Testis (tissue), 5 donors: ENCODE results near the gene TCIRG1. TPM values are rescaled to one million over a fixed set of nuclear protein-coding genes. Genes with fewer than 3 reads are reported as not detected.
"Not testable (repeated sequence)": the region's sequence is repeated elsewhere in the genome, so short reads cannot be mapped to it uniquely, and the experiment has no call there.

ENCODE experiments used
- DNase-seq: peaks from one replicate; pipeline ENCODE4 v3.0.0-alpha.2; 2019
- H3K27ac ChIP-seq, 2 donors: fragments of 200-600 bp; sonication (generic); one replicate each; pipeline ENCODE4 v1.5.1; 2019
- H3K27me3 ChIP-seq: fragments of 200-600 bp; sonication (generic); one replicate; pipeline ENCODE4 v1.5.1; 2019
- H3K36me3 ChIP-seq: fragments of 200-600 bp; sonication (generic); one replicate; pipeline ENCODE4 v1.5.1; 2017; ENCODE audit warnings: low read depth; ENCODE audit errors: missing control alignments
- H3K4me1 ChIP-seq: fragments of 200-600 bp; sonication (generic); one replicate; pipeline ENCODE4 v1.5.1; 2019
- H3K4me3 ChIP-seq, 2 donors: fragments of 200-600 bp; sonication (generic); one replicate each; pipeline ENCODE4 v1.5.1; 2017 to 2019
- H3K9me3 ChIP-seq: fragments of 200-600 bp; sonication (generic); one replicate; pipeline ENCODE4 v1.5.1; 2017
- POLR2A ChIP-seq: fragments of 450-650 bp; IDR thresholded peaks from one replicate; pipeline ENCODE4 v1.6.1; 2017; ENCODE audit warnings: antibody characterized with exemption, mild to moderate bottlenecking, moderate library complexity
- WGBS, 2 donors: methylation state at CpG; one replicate each; pipeline ENCODE4 v1.1.5; 2018; 5-methylcytosine and 5-hydroxymethylcytosine counted together
- intact Hi-C: fragments of 100-400 bp; cut with DNase I; formaldehyde crosslinking; loops from one replicate; pipeline ENCODE4 v1.15.1; 2023; ENCODE audit warnings: low total_unique reads
- long read RNA-seq, 2 donors: transcript quantifications; one replicate each; lab custom pipeline, GENCODE V29; 2026
- polyA plus RNA-seq: library from polyadenylated mRNA; stranded (reverse); fragments of 350-450 nt; fragmentation: Illumina TruSeq; extraction: RNeasy Lipid Tissue Mini Kit (QIAGEN cat#74804); gene quantifications from one replicate; pipeline ENCODE4 v1.2.3, GENCODE V29; 2014; ENCODE audit warnings: low read depth, low replicate concordance; ENCODE audit not compliant: insufficient read depth
- total RNA-seq, 2 donors: library from RNA; depleted of rRNA; stranded (reverse); fragments of >200 nt; gene quantifications; one replicate each; pipeline ENCODE4 v1.2.3, GENCODE V29; 2016
- TF ChIP-seq, protein P1 (sequence below), 3 experiments: fragments of 450-650 bp in 2 of 3; fragments of 200-600 bp in 1 of 3; sonication (generic) in 1 of 3; IDR thresholded peaks; one replicate each; pipeline ENCODE4 v1.5.1; 2016 to 2019; ENCODE audit warnings: antibody characterized with exemption in 3 of 3, mild to moderate bottlenecking in 2 of 3, moderate library complexity in 1 of 3

TCIRG1 gene
- total RNA-seq (10 to 100 TPM; 52.8 to 53.6 TPM), polyA plus RNA-seq (22.2 TPM)
- long read RNA-seq, donor 1, partial matches to known transcripts = 11 of 13 reads
- long read RNA-seq, donor 1, other reads (novel, unspliced or antisense) = 0 of 13 reads
- long read RNA-seq, donor 2 = 0 reads

GRCh38 chr11:68038718-68039525 lies at the start of gene TCIRG1:
TCIRG1 (plus strand) TSS chr11:68039025; CDS start chr11:68041272, 2,247 bp downstream.
- intact Hi-C loops = no loop called here
- 4 to 11% methylated on average over 13 to 46 of the region's 51 CpGs for WGBS, 2 donors
- no peaks in the 10 kb centered on the region for H3K36me3 ChIP-seq
- H3K9me3 ChIP-seq = no peaks in the 10 kb centered on the region
- H3K27ac ChIP-seq = peak within 1 kb of the TSS; percentile 76 to 87
- TF ChIP-seq POLR2A = no peak
- TF ChIP-seq, protein P1, sequence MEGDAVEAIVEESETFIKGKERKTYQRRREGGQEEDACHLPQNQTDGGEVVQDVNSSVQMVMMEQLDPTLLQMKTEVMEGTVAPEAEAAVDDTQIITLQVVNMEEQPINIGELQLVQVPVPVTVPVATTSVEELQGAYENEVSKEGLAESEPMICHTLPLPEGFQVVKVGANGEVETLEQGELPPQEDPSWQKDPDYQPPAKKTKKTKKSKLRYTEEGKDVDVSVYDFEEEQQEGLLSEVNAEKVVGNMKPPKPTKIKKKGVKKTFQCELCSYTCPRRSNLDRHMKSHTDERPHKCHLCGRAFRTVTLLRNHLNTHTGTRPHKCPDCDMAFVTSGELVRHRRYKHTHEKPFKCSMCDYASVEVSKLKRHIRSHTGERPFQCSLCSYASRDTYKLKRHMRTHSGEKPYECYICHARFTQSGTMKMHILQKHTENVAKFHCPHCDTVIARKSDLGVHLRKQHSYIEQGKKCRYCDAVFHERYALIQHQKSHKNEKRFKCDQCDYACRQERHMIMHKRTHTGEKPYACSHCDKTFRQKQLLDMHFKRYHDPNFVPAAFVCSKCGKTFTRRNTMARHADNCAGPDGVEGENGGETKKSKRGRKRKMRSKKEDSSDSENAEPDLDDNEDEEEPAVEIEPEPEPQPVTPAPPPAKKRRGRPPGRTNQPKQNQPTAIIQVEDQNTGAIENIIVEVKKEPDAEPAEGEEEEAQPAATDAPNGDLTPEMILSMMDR (IDR thresholded peaks at IDR 0.05) = no peak
- DNase-seq = peak; percentile 83
- no peaks in the 10 kb centered on the region for H3K27me3 ChIP-seq
- peak within 1 kb of the TSS; percentile 58 to 67 for H3K4me3 ChIP-seq
- peaks cover 24% of the 10 kb centered on the region for H3K4me1 ChIP-seq

- H3K27ac ChIP-seq, H3K27me3 ChIP-seq, H3K36me3 ChIP-seq, DNase-seq, intact Hi-C loops, H3K4me1 ChIP-seq, H3K9me3 ChIP-seq: not testable (repeated sequence)
- 11 to 14% methylated on average over 12 to 53 of the region's 58 CpGs for WGBS, 2 donors
- H3K4me3 ChIP-seq = peak overlapping the region in 1 of 2 donors; percentile 13
Measured at GRCh38 chr11:67990546-67991346, 48.1 kb upstream of the TCIRG1 start.

DNA sequence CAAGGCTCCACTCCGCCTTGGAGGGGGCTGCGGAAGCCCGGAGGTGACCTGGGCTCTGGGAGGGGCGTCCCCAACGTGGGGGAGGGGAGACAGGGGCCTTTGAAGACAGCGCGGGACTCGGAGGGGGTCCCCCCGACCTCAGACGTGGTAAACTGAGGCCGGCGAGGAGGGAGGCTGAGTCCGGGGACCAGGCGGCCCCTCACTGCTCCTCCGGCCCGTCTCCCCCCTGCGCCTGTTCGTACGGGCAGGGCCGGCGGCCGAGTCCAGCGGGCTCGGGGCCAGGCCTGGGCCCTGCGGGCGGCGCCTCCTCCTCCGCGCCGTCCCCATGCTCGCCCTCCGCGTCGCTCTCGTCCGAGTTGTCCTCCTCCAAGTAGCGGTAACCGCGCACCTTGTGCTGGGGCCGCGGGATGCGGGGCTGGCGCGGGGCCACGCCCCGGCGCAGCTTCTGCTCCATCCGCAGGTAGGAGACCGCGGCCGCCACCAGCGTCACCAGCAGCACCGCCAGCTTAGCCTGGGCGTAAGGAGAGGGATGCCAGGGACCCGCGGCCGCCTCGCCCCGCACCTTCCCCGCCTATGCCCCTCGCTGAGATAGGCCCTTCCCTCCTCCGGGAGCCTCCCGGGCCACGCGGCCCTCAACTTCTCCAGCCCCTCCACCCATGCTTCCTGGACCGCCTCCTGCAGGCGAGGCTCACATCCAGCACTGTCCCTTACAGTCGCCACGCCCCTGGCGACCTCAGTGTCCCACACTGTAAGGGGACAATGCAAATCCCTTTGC lies 47.3 kb upstream of the TCIRG1 start:
- intact Hi-C loops = not testable (repeated sequence)
- 14 to 25% methylated on average over 15 to 44 of the region's 70 CpGs for WGBS, 2 donors

DNA sequence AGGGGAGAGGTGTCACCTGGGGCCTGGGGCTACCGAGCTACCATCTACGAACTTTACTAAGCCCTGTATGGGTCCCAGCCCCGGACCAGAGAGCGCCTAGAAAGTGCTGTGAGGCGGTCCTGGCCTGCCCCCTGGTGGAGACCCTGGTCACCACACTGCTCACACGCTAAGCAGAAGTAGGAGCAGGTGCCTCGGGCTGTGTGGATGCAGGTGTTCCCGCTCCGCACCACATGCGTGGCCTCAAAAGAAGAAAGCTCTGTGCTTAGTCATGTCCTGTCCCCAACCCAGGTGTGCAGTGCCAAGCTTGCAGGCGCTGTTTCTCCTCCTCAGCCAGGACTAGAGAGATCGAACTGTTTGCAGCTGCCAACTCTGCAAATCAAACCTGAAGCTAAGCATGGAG lies 45.0 kb upstream of the TCIRG1 start:
- H3K4me3 ChIP-seq, DNase-seq, intact Hi-C loops, H3K27me3 ChIP-seq, H3K27ac ChIP-seq, H3K9me3 ChIP-seq, H3K4me1 ChIP-seq, H3K36me3 ChIP-seq: not testable (repeated sequence)
- 40 to 61% methylated on average over 1 to 12 of the region's 12 CpGs for WGBS, 2 donors
- TF ChIP-seq, protein P1 (IDR thresholded peaks at IDR 0.05) = peak in 2 of 3 experiments; percentile 53 to 58

More for the DNA sequence above, 47.3 kb upstream of the TCIRG1 start:
- H3K27me3 ChIP-seq, H3K4me1 ChIP-seq, H3K36me3 ChIP-seq, H3K9me3 ChIP-seq, H3K27ac ChIP-seq, DNase-seq: not testable (repeated sequence)
- peak overlapping the region in 1 of 2 donors; percentile 13 for H3K4me3 ChIP-seq

GRCh38 chr11:67994387-67994786 lies 44.4 kb upstream of the TCIRG1 start:
- intact Hi-C loops, H3K9me3 ChIP-seq, H3K36me3 ChIP-seq, H3K27ac ChIP-seq, H3K27me3 ChIP-seq, H3K4me1 ChIP-seq, DNase-seq, H3K4me3 ChIP-seq: not testable (repeated sequence)
- WGBS, 2 donors = 74 to 80% methylated on average over 1 to 3 of the region's 5 CpGs

GRCh38 chr11:67995129-67995528 lies 43.7 kb upstream of the TCIRG1 start:
- DNase-seq, H3K36me3 ChIP-seq, H3K27me3 ChIP-seq, H3K9me3 ChIP-seq, intact Hi-C loops, H3K27ac ChIP-seq, H3K4me1 ChIP-seq, H3K4me3 ChIP-seq: not testable (repeated sequence)
- 84 to 94% methylated on average over 3 of the region's 3 CpGs for WGBS, 2 donors

GRCh38 chr11:67995579-67995978 lies 43.2 kb upstream of the TCIRG1 start:
- 75 to 80% methylated on average over 1 to 14 of the region's 14 CpGs for WGBS, 2 donors

More at GRCh38 chr11:67995579-67995978, 43.2 kb upstream of the TCIRG1 start:
- intact Hi-C loops, H3K4me1 ChIP-seq, H3K36me3 ChIP-seq, H3K27me3 ChIP-seq, H3K9me3 ChIP-seq, H3K4me3 ChIP-seq, DNase-seq, H3K27ac ChIP-seq: not testable (repeated sequence)
